Right forelimb (tissue), 1 donor: ENCODE data around the gene KIF14.

Source experiments
- DNase-seq: peaks from one replicate; pipeline ENCODE4 v3.0.0-alpha.2; 2018

The KIF14 gene

GRCh38 chr1:200620273-200621131 is at the start of gene KIF14:
Gene KIF14, minus strand, starts transcription at chr1:200620751. Its CDS starts 2,028 bp downstream, at chr1:200618723.
- peak; percentile 94 for DNase-seq

GRCh38 chr1:200669314-200670241 is 49.0 kb upstream of the KIF14 start, which contains the start of gene DDX59:
Gene DDX59, minus strand, starts transcription at chr1:200669907. Its CDS starts 3,167 bp downstream, at chr1:200666740.
- peak; percentile 98 for DNase-seq

GRCh38 chr1:200668514-200669313 is 48.2 kb upstream of the KIF14 start:
- DNase-seq = no peak

GRCh38 chr1:200666309-200666708 is 45.8 kb upstream of the KIF14 start:
- DNase-seq = no peak

GRCh38 chr1:200665861-200666260 is 45.3 kb upstream of the KIF14 start:
- no peak for DNase-seq

GRCh38 chr1:200660719-200661118 is 40.2 kb upstream of the KIF14 start:
- no peak for DNase-seq

GRCh38 chr1:200659269-200659668 is 38.7 kb upstream of the KIF14 start:
- DNase-seq = no peak

- DNase-seq = no peak
These were observed 37.7 kb upstream of the KIF14 start for GRCh38 chr1:200658037-200658818.

GRCh38 chr1:200654660-200655059 is 34.1 kb upstream of the KIF14 start:
- no peak for DNase-seq

GRCh38 chr1:200653022-200653462 is 32.5 kb upstream of the KIF14 start:
- no peak for DNase-seq

GRCh38 chr1:200652378-200652777 is 31.8 kb upstream of the KIF14 start:
- DNase-seq = no peak

- DNase-seq = no peak
These were observed 26.0 kb upstream of the KIF14 start for GRCh38 chr1:200646515-200646914.

- no peak for DNase-seq
These were observed 23.5 kb upstream of the KIF14 start for GRCh38 chr1:200644021-200644420.

- no peak for DNase-seq
These were observed 21.9 kb upstream of the KIF14 start for GRCh38 chr1:200642481-200642880.

- no peak for DNase-seq
These were observed 20.4 kb upstream of the KIF14 start for GRCh38 chr1:200640963-200641401.

- DNase-seq = no peak
These were observed 19.9 kb upstream of the KIF14 start for GRCh38 chr1:200640373-200640962.

- DNase-seq = no peak
These were observed 17.5 kb upstream of the KIF14 start for GRCh38 chr1:200638073-200638472.

- no peak for DNase-seq
These were observed 16.1 kb upstream of the KIF14 start for GRCh38 chr1:200636681-200637080.

- no peak for DNase-seq
These were observed 13.9 kb upstream of the KIF14 start for GRCh38 chr1:200634261-200635122.

GRCh38 chr1:200631375-200631774 is 10.8 kb upstream of the KIF14 start:
- DNase-seq = no peak
